ENCODE data around the gene ERLEC1. TPM values are rescaled to one million over a fixed set of nuclear protein-coding genes. Genes with fewer than 3 reads are reported as not detected.

The ERLEC1 gene
- total RNA-seq, 1 donor from 2014 or later = 34.9 TPM

DNA sequence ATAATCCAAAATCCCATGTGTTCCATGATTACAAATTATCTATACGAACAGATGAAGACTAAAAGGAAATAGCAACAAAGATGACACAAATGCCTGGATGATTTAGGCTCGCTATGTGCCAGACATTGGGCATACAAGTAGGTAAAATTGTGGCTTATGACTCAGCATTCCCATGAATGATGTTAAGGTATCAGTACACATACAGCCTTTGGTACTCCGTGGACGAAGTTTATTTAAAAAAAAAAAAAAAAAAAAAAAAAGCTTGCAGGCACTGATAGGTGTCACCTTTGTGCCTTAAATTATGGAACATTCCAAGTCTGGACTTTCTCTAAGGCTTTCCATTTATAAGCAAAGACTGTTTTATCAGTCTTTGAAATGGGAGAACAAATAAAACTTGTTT lies 16.6 kb upstream of the ERLEC1 start:
- no peak overlapping the region for H3K4me3 Mint-ChIP-seq
- TF ChIP-seq, protein P1, sequence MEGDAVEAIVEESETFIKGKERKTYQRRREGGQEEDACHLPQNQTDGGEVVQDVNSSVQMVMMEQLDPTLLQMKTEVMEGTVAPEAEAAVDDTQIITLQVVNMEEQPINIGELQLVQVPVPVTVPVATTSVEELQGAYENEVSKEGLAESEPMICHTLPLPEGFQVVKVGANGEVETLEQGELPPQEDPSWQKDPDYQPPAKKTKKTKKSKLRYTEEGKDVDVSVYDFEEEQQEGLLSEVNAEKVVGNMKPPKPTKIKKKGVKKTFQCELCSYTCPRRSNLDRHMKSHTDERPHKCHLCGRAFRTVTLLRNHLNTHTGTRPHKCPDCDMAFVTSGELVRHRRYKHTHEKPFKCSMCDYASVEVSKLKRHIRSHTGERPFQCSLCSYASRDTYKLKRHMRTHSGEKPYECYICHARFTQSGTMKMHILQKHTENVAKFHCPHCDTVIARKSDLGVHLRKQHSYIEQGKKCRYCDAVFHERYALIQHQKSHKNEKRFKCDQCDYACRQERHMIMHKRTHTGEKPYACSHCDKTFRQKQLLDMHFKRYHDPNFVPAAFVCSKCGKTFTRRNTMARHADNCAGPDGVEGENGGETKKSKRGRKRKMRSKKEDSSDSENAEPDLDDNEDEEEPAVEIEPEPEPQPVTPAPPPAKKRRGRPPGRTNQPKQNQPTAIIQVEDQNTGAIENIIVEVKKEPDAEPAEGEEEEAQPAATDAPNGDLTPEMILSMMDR (IDR thresholded peaks at IDR 0.05; ENCODE audit: unreplicated experiment) = no peak
- DNase-seq (ENCODE audit: low spot score in 2 of 2, unreplicated experiment in 2 of 2) = no peak
- no peaks in the 10 kb centered on the region for H3K27me3 Mint-ChIP-seq (ENCODE audit: low read depth)
- H3K9me3 Mint-ChIP-seq = no peaks in the 10 kb centered on the region
- peaks cover 7% of the 10 kb centered on the region for H3K36me3 Mint-ChIP-seq
- no peak overlapping the region for H3K27ac Mint-ChIP-seq
- H3K4me1 Mint-ChIP-seq = peaks cover 9% of the 10 kb centered on the region

DNA sequence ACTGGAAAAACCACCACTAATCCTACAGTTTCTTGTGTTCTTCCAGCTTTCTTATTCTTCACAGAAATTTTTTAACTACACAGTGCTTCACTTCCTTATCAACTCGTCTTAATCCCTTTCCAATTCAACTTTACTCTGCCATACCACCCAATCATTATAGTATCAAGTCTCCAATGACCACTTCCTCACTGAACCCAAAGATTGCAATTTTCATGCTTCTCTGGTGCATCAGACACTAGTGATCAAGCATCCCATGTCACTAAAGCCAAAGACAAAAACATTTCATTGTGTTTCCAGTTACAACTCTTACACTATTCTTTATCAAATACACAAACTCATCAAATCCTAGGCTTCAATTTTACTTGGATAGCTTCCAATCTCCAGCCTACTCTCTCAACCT lies 9.7 kb upstream of the ERLEC1 start:
- Mint-ChIP-seq H3K4me1 (peaks cover 3% of the 10 kb centered on the region), H3K27me3 (ENCODE audit: low read depth) (no peaks in the 10 kb centered on the region), H3K9me3 (peaks cover 8% of the 10 kb centered on the region), H3K27ac (peak overlapping the region; percentile 14), H3K4me3 (no peak overlapping the region), H3K36me3 (peaks cover 21% of the 10 kb centered on the region)
- TF ChIP-seq, protein P1 (IDR thresholded peaks at IDR 0.05; ENCODE audit: unreplicated experiment) = no peak
- no peak for DNase-seq (ENCODE audit: low spot score in 2 of 2, unreplicated experiment in 2 of 2)

DNA sequence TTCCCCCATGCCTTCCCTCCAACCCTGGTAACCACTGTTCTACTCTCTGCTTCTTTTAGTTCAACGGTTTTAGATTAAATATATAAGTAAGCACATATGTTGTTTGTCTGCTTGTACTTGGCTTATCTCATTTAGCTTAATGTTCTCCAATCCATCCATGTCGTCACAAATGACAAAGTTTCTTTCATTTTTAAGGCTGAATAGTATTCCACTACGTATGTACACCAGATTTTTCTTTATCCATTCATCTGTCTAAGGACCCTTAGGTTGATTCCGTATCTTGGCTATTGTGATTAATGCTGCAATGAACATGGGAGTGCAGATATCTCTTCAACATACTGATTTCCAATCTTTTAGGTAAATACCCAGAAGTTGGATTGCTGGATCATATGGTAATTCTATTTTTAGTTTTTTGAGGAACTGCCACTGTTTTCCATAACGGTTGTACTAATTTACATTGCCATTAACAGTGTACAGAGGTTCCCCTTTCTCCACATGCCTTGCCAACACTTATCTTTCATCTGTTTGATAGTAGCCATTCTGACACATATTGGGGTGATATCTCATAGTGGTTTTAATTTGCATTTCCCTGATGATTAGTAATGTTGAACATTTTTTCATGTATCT lies 8.2 kb upstream of the ERLEC1 start:
- Mint-ChIP-seq H3K27me3 (ENCODE audit: low read depth) (no peaks in the 10 kb centered on the region), H3K36me3 (peaks cover 18% of the 10 kb centered on the region), H3K4me3 (no peak overlapping the region), H3K9me3 (peaks cover 8% of the 10 kb centered on the region), H3K27ac (no peak overlapping the region), H3K4me1 (peaks cover 9% of the 10 kb centered on the region)
- TF ChIP-seq, protein P1 (IDR thresholded peaks at IDR 0.05; ENCODE audit: unreplicated experiment) = no peak
- DNase-seq (ENCODE audit: low spot score in 2 of 2, unreplicated experiment in 2 of 2) = no peak

DNA sequence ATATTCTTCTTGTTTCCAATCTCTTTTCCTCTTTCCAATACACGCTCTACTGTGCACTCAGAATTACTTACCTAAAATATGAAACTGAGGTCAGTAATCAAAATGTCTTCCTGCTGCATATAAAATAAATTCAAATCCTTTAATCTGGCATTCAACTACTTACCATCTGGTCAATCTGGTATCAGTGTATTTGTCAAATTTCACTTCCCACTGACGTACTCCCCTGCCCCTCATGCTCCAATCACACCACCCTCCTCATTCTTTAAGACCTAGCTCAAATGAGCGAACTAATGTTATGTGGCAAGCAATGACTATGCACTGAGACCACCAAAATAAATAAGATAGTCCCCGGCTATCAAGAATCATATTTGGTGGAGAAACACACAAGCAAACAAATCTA lies 6.8 kb upstream of the ERLEC1 start:
- peaks cover 14% of the 10 kb centered on the region for H3K36me3 Mint-ChIP-seq
- peak overlapping the region; percentile 17 for H3K27ac Mint-ChIP-seq
- peaks cover 21% of the 10 kb centered on the region for H3K4me1 Mint-ChIP-seq
- TF ChIP-seq, protein P1 (IDR thresholded peaks at IDR 0.05; ENCODE audit: unreplicated experiment) = no peak
- H3K27me3 Mint-ChIP-seq (ENCODE audit: low read depth) = no peaks in the 10 kb centered on the region
- DNase-seq (ENCODE audit: low spot score in 2 of 2, unreplicated experiment in 2 of 2) = no peak
- peaks cover 8% of the 10 kb centered on the region for H3K9me3 Mint-ChIP-seq
- H3K4me3 Mint-ChIP-seq = no peak overlapping the region

DNA sequence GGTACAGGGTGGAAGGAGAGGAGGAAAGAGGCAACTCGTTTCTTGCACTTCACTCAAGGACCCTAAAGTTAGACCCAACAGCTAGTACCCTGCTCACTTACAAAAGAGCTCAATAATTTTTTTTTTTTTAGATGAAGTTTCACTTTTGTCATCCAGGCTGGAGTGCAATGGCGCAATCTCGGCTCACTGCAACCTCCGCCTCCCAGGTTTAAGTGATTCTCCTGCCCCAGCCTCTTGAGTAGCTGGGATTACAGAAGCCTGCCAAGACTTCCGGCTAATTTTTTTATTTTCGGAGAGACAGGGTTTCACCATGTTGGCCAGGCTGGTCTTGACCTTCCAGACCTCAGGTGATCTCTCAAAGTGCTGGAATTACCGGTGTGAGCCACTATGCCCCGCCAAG lies 4.2 kb upstream of the ERLEC1 start:
- Mint-ChIP-seq H3K9me3 (peaks cover 8% of the 10 kb centered on the region), H3K4me1 (peaks cover 32% of the 10 kb centered on the region), H3K27ac (no peak overlapping the region), H3K4me3 (no peak overlapping the region), H3K27me3 (ENCODE audit: low read depth) (no peaks in the 10 kb centered on the region), H3K36me3 (peaks cover 14% of the 10 kb centered on the region)
- TF ChIP-seq, protein P1 (IDR thresholded peaks at IDR 0.05; ENCODE audit: unreplicated experiment) = no peak
- no peak for DNase-seq (ENCODE audit: low spot score in 2 of 2, unreplicated experiment in 2 of 2)
